Keratinocyte (primary cell): Measurements from ENCODE around the gene KRT38. TPM values are rescaled to one million over a fixed set of nuclear protein-coding genes. Genes with fewer than 3 reads are reported as not detected.

Experiments
- DNase-seq: peaks from one replicate; pipeline ENCODE4 v3.0.0-alpha.2; 2011; ENCODE audit warnings: low read depth, missing footprints, low spot score
- FAIRE-seq: peaks from 2 replicates; lab custom pipeline; 2011; peaks lifted over from hg19 to GRCh38; lab: Jason Lieb, UNC
- H2AFZ ChIP-seq: 2 replicates; pipeline ENCODE4 v1.6.0; 2012; ENCODE audit warnings: low read length, control low read depth, inconsistent platforms; ENCODE audit not compliant: control insufficient read depth
- H3K27ac ChIP-seq: 2 replicates; pipeline ENCODE4 v1.5.1; 2011; ENCODE audit warnings: low read length; ENCODE audit not compliant: control insufficient read depth, insufficient read depth
- H3K27me3 ChIP-seq: 3 replicates; pipeline ENCODE4 v1.6.0; 2011; ENCODE audit warnings: low read length; ENCODE audit not compliant: control insufficient read depth, insufficient read depth; ENCODE audit errors: extremely low read depth
- H3K36me3 ChIP-seq, 2 experiments: 2 replicates in 1 of 2; 3 replicates in 1 of 2; pipeline ENCODE4 v1.5.1; 2011; ENCODE audit warnings: low read length in 2 of 2, mild to moderate bottlenecking in 1 of 2; ENCODE audit not compliant: control insufficient read depth in 2 of 2, insufficient read depth in 2 of 2; ENCODE audit errors: extremely low read depth in 1 of 2
- H3K4me1 ChIP-seq: 3 replicates; pipeline ENCODE4 v1.5.1; 2011; ENCODE audit warnings: low read length; ENCODE audit not compliant: control insufficient read depth, insufficient read depth; ENCODE audit errors: extremely low read depth
- H3K4me2 ChIP-seq: 3 replicates; pipeline ENCODE4 v1.6.0; 2011; ENCODE audit warnings: low read depth, low read length; ENCODE audit not compliant: control insufficient read depth, insufficient read depth; ENCODE audit errors: extremely low read depth
- H3K4me3 ChIP-seq, 3 experiments: fragments of 200-600 bp in 1 of 3; sonication (generic) in 1 of 3; 2 replicates in 2 of 3; 3 replicates in 1 of 3; pipeline ENCODE4 v1.5.1; 2011 to 2016; ENCODE audit warnings: low read length in 3 of 3, mild to moderate bottlenecking in 3 of 3, control low read depth in 2 of 3, inconsistent platforms in 1 of 3, low read depth in 1 of 3, mixed read lengths in 1 of 3, mixed run types in 1 of 3, moderate library complexity in 1 of 3; ENCODE audit not compliant: control insufficient read depth in 2 of 3, insufficient read depth in 2 of 3; ENCODE audit errors: extremely low read depth in 1 of 3
- H3K79me2 ChIP-seq: 2 replicates; pipeline ENCODE4 v1.6.0; 2012; ENCODE audit warnings: low read length; ENCODE audit not compliant: control insufficient read depth, insufficient read depth
- H3K9ac ChIP-seq: 3 replicates; pipeline ENCODE4 v1.6.0; 2011; ENCODE audit warnings: low read length; ENCODE audit not compliant: control insufficient read depth, insufficient read depth; ENCODE audit errors: extremely low read depth
- H3K9me1 ChIP-seq: 3 replicates; pipeline ENCODE4 v1.6.0; 2011; ENCODE audit warnings: low read length; ENCODE audit not compliant: control insufficient read depth, insufficient read depth; ENCODE audit errors: extremely low read depth
- H3K9me3 ChIP-seq: 2 replicates; pipeline ENCODE4 v1.5.1; 2012; ENCODE audit warnings: low read depth, low read length; ENCODE audit not compliant: control insufficient read depth
- H4K20me1 ChIP-seq: 3 replicates; pipeline ENCODE4 v1.6.0; 2011; ENCODE audit warnings: low read length; ENCODE audit not compliant: control insufficient read depth, insufficient read depth; ENCODE audit errors: extremely low read depth
- EZH2 ChIP-seq: IDR thresholded peaks from one replicate; pipeline ENCODE4 v1.6.1; 2012; ENCODE audit warnings: inconsistent platforms, mild to moderate bottlenecking, low read length, moderate library complexity
- dilution Hi-C: fragments of 300-500 bp; cut with MboI; formaldehyde crosslinking; loops from one replicate; pipeline ENCODE4 v1.7.0; 2020; ENCODE audit warnings: low sequenced_read_pairs; ENCODE audit not compliant: extremely low pct_ligation_motif_present
- polyA plus RNA-seq, 5 experiments: library from polyadenylated mRNA; depleted of rRNA in 3 of 5; stranded (reverse) in 3 of 5; stranded (forward) in 1 of 5; unstranded in 1 of 5; fragments of >200 nt; gene quantifications; 1 replicate in 1 of 5; 2 replicates in 3 of 5; 3 replicates in 1 of 5; pipeline versions ENCODE4 v1.2.1 to v1.2.3, GENCODE V29; 2011 to 2012; ENCODE audit warnings: missing spikeins in 2 of 5, low read depth in 1 of 5, low replicate concordance in 1 of 5
- TF ChIP-seq, protein P1 (sequence below), 3 experiments: IDR thresholded peaks in 1 of 3; conservative IDR thresholded peaks in 1 of 3; optimal IDR thresholded peaks in 1 of 3; 2 replicates in 2 of 3; 3 replicates in 1 of 3; pipeline versions ENCODE3 to v1.5.1; 2011; ENCODE audit warnings: low read length in 3 of 3, mild to moderate bottlenecking in 3 of 3, moderate library complexity in 2 of 3, control low read depth in 1 of 3, inconsistent platforms in 1 of 3; ENCODE audit not compliant: insufficient read depth in 2 of 3; ENCODE audit errors: extremely low read depth in 1 of 3

KRT38 gene
- polyA plus RNA-seq, 1 donor (not counting 4 experiments of a cell fraction or from before 2014, with no cell fraction given), result not detected

DNA sequence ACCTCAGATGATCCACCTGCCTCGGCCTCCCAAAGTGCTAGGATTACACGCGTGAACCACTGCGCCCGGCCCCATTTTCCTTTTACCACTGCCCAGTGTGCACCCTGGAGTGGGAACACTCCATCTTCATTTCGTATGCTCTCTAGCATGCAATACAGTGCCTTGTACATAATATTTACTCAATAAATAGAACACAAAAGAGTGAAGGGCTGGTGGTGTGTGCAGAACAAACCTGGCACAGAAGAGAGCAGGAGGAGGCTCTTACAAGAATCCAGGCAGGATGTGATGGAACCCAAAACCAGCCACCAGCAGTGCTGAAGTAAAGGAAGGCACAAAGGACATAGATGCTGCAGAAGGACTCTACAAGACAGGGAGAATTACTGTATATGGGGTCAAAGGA, 23.7 kb downstream of the KRT38 start:
- Histone ChIP-seq H2AFZ (no peak overlapping the region), H4K20me1 (no peaks in the 10 kb centered on the region), H3K4me1 (peaks cover 48% of the 10 kb centered on the region), H3K27me3 (no peaks in the 10 kb centered on the region), H3K79me2 (no peaks in the 10 kb centered on the region), H3K36me3 (no peaks in the 10 kb centered on the region), H3K9ac (no peak overlapping the region), H3K4me3 (no peak overlapping the region), H3K4me2 (no peak overlapping the region), H3K27ac (peak overlapping the region; percentile 11), H3K9me3 (no peaks in the 10 kb centered on the region), H3K9me1 (peaks cover 2% of the 10 kb centered on the region)
- no peak for TF ChIP-seq EZH2
- TF ChIP-seq, protein P1, sequence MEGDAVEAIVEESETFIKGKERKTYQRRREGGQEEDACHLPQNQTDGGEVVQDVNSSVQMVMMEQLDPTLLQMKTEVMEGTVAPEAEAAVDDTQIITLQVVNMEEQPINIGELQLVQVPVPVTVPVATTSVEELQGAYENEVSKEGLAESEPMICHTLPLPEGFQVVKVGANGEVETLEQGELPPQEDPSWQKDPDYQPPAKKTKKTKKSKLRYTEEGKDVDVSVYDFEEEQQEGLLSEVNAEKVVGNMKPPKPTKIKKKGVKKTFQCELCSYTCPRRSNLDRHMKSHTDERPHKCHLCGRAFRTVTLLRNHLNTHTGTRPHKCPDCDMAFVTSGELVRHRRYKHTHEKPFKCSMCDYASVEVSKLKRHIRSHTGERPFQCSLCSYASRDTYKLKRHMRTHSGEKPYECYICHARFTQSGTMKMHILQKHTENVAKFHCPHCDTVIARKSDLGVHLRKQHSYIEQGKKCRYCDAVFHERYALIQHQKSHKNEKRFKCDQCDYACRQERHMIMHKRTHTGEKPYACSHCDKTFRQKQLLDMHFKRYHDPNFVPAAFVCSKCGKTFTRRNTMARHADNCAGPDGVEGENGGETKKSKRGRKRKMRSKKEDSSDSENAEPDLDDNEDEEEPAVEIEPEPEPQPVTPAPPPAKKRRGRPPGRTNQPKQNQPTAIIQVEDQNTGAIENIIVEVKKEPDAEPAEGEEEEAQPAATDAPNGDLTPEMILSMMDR (optimal IDR thresholded peaks at IDR 0.05 in 1 of 3, IDR thresholded peaks at IDR 0.05 in 1 of 3, conservative IDR thresholded peaks at IDR 0.05 in 1 of 3; ENCODE audit: extremely low read depth in 1 of 3, insufficient read depth in 2 of 3, low read length in 3 of 3), result no peak
- FAIRE-seq (no peak), DNase-seq (no peak)
- dilution Hi-C loops, result no loop called here

DNA sequence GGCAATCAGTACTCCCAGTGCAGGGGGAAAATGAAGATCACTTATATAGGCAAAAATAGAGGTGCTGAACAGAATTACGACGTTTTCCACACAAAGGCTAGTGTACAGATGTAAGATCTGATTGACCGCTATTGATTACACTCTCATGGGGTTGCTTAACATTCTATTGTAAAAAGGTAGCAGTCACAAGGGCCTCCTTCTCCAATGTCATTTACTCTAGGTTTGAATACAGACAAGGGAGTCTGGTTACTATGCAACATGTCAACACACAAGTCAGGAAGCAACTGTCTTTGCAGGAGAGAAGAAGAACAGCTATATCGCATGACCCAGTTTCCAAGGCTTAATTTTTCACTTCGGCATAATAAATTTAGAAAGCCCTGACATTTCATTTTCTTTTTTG, 24.3 kb downstream of the KRT38 start:
- DNase-seq (no peak), FAIRE-seq (no peak)
- H3K79me2 ChIP-seq, result no peaks in the 10 kb centered on the region
- no peak overlapping the region for H2AFZ ChIP-seq
- no peaks in the 10 kb centered on the region for H3K27me3 ChIP-seq
- H3K27ac ChIP-seq, result no peak overlapping the region
- peaks cover 44% of the 10 kb centered on the region for H3K4me1 ChIP-seq
- dilution Hi-C loops, result no loop called here
- no peaks in the 10 kb centered on the region for H3K36me3 ChIP-seq
- H3K4me2 ChIP-seq, result no peak overlapping the region
- no peak overlapping the region for H3K9ac ChIP-seq
- H4K20me1 ChIP-seq, result no peaks in the 10 kb centered on the region
- H3K9me1 ChIP-seq, result peaks cover 2% of the 10 kb centered on the region
- no peaks in the 10 kb centered on the region for H3K9me3 ChIP-seq
- TF ChIP-seq, protein P1 (optimal IDR thresholded peaks at IDR 0.05 in 1 of 3, IDR thresholded peaks at IDR 0.05 in 1 of 3, conservative IDR thresholded peaks at IDR 0.05 in 1 of 3; ENCODE audit: extremely low read depth in 1 of 3, insufficient read depth in 2 of 3, low read length in 3 of 3), result no peak
- no peak for TF ChIP-seq EZH2
- no peak overlapping the region for H3K4me3 ChIP-seq
